CD4-positive, alpha-beta T cell treated with Interleukin-15 for 4 hours (primary cell): Measurements from ENCODE around the gene CEP350.
"Not testable (repeated sequence)": the region's sequence is repeated elsewhere in the genome, so short reads cannot be mapped to it uniquely, and the experiment has no call there.

ENCODE experiments used
- DNase-seq: peaks from one replicate; pipeline ENCODE4 v3.0.0-alpha.2; 2020; ENCODE audit warnings: low spot score

CEP350 gene

DNA sequence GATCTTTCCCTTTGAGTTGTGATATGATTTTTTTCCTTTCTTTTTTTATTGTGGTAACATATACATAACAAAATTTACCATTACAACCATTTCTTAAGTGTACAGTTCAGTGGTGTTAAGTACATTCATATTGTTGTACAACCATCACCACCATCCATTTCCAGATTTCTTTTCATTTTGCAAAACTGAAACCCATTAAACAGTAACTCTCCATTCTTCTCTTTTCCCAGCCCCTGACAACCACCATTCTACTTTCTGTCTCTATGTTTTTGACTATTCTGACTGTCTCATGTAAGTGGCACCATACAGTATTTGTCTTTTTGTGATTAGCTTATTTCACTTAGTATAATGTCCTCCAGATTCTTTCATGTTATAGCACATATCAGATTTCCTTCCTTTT is 30.3 kb downstream of the CEP350 start:
- DNase-seq = no peak

DNA sequence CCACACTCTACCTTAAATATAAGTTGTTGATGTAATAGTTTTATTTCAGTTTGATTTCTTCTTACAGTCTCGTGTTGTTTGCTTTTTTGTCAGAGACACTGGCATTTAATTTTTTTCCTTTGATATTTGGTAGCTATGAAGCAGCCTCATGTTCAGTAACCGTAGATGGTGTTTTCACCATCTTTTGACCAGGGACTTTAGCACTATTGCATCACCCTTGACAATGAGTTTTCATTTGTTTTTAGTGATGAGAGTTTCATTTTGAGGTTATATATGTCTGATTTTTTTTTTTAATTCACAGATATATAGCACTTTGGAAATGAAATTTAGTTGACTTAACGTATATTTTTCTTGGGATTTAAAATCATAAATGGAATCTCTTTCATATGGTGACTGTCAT is 36.2 kb downstream of the CEP350 start:
- DNase-seq = no peak

DNA sequence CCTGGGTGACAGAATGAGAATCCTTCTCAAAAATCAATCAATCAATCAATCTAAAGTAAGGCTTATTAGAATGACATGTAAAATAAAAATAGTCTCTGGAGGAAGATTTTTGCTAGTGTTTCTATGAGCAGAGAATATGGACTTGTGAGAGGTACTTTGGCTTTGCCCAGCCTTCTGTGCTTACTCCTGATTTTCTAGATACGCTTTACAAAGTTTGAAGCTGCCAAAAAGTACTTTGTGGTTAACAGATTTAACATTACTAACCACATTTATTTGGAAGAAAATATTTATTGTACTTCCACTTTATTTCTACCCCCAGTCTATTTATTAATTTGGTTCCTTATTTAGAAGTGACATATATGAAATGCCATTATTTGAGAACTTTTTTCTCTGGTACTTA is 41.0 kb downstream of the CEP350 start:
- DNase-seq = no peak

DNA sequence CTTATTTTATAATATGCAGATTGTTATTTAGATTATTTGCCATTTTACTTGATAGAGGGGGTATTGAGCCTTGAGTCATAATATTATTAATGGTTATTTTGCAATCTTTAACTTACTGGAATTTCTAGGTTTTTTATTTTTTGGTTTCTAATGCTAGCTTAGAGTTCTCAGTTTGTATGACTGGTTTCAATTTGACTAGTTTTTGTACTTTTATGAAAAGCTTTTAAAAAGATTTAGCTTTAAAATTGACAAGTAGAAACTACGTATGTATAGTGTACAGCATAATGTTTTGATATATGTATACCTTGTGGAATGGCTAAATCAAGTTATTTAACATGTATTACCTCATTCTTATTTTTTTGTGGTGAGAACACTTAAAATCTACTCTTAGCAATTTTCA is 41.5 kb downstream of the CEP350 start:
- DNase-seq = no peak

DNA sequence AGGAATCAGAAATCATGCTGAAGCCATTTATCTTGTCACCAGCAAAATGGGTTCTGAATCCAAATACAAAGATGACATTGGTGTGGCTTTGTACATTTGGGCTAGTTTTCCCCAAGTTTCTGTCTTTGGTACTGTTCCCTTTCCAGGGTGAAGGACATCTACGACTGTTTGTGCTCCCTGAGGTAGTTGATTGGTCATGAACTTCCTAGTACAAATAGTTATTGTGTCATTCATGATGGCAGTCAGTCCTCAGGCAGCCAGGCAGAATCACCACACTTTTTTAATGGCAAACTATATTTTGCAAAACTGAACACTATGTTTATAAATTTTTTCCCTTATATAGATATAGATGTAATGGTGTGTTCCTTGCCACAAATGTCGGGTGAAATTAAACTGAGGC is 46.0 kb downstream of the CEP350 start:
- DNase-seq = no peak

DNA sequence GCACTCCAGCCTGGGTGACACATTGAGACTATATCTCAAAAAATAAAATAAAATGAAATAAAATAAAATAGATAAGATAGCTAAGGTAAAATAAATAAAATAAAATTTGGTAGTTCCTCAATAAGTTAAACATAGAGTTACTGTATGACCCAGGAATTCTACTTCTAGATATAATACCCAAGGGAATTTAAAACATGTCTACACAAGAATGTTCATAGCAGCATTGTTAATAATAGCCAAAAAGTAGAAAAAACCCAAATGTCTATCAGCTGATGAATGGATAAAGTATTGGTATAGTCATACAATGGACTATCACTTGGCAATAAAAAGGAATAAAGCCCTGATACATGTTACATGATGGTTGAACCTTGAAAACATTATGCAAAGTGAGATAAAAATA is 47.8 kb downstream of the CEP350 start:
- no peak for DNase-seq

DNA sequence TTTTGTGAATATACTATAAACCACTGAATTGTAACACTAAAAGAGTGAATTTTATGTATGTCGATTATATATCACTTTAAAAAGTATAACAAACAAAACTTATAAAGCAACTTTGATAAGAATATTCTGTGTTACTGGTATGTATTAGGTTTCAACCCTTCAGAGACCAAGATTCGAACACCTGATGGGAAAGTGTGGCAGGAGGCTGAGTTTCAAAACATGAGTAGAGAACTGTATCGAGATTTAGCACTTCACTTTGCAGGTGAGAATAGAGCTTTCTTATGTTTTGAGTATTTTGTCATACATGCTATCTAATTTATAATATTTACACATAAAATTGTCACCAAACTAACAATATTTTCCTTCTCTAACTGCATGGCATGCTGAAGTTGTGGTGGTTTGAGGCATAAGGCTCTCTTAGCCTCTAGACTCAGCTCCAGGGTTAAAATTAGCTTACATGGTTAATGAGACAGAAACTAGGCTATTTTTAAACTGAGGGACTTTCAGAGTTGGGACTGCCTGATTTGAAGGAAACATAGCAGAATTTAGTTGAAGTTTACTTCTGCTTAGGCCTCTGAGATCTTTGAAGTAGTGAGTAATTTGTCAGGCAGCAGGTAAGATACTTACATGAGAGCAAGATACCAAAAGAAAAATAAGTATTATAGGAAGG is 48.6 kb downstream of the CEP350 start:
- no peak for DNase-seq

DNA sequence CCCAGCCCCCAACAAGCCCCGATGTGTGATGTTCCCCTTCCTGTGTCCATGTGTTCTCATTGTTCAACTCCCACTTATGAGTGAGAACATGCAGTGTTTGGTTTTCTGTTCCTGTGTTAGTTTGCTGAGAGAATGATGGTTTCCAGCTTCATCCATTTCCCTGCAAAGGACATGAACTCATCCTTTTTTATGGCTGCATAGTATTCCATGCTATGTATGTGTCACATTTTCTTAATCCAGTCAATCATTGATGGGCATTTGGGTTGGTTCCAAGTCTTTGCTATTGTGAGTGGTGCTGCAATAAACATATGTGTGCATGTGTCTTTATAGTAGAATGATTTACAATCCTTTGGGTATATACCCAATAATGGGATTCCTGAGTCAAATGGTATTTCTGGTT is 52.2 kb downstream of the CEP350 start:
- DNase-seq = not testable (repeated sequence)

DNA sequence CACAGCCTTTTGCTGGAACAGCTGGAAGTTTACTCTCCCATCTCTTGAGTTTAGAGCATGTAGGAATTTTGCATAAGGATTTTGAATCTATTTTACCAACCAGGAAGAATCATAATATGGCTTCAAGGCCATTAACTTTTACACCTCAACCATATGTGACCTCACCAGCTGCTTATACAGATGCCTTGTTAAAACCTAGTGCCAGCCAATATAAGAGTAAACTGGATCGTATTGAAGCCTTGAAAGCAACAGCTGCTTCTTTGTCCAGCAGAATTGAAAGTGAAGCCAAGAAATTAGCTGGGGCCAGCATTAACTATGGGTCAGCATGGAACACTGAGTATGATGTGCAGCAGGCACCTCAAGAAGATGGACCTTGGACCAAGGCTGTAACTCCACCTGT is 65.4 kb downstream of the CEP350 start:
- no peak for DNase-seq

DNA sequence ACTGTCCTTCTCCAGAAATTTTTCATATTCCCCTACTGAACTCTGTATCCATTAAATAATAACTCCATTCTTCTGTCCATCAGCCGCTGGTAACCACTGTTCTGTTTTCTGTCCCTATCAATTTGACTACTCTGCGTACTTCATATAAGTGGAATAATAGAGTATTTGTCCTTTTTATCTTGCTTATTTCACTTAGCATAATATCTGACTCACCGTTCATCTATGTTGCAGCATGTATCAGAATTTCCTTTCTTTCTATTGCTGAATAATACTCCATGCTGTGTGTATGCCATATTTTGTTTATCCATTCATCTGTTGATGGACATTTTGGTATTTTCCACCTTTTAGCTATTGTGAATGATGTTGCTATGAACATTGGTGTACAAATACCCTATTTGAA is 71.9 kb downstream of the CEP350 start:
- no peak for DNase-seq

DNA sequence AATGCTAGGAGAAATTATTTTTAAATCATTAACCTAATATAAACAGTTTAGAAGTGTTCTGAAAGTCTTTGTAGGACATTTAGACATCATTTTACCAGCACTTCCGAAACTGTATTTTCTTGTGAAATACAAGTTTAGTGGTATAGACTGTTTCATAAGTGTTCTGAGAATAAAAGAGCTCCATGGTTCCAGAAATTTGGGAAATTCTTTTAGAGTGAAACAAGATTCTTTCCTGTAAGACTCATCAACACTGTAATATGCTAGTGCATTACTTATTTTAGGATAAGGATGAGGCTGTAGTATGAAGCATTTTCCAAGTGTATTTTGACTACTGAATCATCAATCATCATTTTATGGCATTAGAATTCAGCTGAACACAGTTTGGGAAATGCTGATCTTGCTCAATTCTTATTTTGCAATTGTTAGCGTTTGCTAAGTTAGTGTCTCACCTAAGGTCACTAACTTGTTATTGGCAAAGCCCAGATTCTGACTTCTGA is 73.4 kb downstream of the CEP350 start:
- DNase-seq = no peak

DNA sequence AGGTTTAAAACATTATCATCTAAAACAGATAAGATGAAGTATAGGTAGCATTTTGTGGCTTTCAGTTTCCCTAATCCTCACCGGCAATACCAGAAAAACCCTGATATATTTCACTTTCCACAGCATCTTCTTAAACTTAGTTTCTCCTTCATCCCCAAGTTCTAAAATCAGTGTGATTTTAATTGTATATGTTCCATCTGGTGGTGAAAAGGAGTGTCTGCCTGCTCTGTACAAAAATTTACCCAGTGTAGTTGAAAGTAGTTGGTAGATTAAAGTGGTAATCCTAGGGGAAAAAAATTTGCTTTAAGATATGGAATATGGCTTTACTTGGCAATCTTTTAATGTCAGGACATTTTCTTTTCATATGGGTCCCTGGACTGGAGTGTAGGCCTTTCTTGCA is 74.3 kb downstream of the CEP350 start:
- no peak for DNase-seq

DNA sequence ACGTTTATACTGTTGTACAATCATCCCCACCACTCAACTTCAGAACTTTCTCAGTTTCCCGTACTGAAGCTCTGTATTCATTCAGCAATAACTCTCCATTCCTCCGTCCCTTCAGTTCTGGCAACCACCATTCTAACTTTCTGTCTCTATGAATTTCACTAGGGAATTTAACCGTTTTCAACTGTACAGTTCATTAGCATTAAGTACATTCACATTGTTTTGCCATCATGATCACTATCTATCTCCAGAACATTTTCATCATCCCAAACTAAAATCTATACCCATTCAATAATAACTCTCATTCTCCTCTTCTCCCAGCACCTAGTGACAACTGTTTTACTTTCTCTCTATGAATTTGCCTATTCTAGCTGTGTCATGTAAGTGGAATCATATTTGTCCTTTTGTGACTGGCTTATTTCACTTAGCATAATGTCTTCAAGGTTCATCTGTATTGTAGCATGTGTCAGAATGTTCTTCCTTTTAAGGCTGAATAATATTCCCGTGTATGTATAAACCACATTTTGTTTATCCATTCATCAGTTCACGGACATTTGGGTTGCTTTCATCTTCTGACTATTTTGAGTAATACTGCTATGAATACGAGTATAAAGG is 75.0 kb downstream of the CEP350 start:
- no peak for DNase-seq

DNA sequence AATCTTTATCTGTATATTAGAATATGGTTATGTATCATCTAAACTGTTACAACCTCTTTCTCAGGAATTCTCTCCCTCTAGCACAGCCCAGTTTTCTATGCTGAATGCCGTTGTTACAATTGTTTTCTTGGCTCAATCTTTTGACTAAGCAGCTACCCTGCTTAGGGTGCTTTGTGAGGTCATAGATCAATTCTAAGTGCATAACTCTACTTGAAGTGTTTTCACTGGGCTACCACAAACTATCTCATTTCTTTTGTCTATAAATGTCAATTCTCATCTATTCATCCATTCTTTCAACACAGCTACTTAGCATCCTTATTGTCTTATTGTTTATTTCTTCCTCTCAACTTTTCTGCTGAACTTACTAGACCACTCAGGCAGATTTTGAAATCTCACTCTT is 77.1 kb downstream of the CEP350 start:
- no peak for DNase-seq

DNA sequence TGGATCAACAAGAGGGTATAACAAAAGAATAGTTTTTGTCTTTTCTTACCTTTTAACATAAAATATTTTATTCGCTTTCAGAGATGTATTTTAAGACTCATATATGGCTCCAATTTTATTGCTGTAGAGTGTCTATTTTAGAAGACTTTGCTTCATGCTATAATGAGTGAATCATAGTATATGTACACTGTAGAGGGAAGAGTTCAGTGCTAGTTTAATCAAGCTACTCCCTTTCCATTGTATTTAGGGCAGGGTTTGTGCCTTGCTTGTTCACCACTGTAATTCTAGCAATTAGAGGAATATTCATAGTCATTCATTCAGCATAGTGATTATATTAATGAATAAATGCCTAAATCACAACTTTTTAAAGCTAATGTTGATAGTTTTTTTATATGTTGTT is 78.8 kb downstream of the CEP350 start:
- DNase-seq = no peak

DNA sequence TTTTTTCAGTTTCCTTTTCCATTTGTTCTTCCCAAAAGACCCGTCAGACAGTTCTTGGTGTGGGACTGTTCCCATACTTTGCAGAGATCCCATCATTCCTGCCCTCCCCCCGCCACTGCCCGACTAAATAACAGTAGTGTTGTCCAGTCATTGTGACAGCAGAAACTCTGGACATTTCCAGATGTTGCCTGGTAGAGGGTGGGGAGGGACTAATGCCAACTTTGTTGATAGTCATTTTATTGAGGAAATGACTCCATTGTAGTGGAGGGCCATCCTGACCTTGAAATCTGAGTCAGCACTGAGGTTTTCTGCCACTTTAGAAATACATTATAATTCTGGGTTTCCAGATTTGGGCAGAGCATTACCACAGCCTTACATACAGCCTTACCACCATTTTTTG is 85.4 kb downstream of the CEP350 start:
- no peak for DNase-seq

DNA sequence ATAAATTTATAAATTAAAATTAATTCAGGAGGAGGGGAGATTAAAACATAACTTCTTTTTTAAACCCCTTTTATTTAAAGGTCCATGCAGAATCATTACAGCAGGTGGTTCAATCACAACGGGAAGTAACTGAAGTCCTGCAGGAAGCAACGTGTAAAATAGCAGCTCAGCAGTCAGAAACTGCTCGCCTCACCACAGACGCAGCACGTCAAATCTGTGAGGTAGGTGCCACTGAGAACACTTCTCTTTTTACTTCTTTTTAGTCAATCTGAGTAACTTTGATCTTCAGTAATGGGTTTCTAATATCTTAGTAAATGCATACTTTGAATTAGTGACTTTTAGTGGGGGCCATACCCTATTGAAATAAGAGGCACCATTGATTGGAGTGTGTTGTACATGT is 87.0 kb downstream of the CEP350 start:
- no peak for DNase-seq

DNA sequence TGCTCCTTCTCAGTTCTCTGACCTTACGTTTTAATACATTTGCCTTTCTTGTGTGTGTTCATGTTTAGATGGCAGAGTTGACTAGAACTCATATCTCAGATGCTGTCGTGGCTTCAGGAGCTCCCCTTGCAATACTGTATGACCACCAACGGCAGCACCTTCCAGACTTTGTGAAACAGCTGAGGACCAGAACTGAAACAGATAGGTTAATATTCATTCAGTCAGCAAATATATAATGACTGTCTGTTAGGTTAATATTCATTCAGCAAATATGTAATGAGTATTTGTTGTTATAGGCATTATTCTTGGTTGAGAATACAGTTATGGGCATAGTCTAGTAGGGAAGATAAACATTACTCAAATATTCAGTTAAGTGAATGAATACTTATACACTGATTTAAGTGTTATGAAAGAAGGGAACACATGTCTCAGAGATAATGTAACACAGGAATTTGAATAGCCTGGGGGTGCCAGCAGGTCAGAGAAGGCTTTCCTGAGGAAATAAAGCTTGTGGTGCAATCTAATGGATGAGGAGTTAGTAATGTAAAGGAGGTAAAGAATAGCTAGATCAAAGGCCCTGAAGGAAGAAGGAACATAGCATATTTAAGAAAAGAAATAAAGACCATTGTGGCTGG is 88.5 kb downstream of the CEP350 start:
- DNase-seq = no peak

DNA sequence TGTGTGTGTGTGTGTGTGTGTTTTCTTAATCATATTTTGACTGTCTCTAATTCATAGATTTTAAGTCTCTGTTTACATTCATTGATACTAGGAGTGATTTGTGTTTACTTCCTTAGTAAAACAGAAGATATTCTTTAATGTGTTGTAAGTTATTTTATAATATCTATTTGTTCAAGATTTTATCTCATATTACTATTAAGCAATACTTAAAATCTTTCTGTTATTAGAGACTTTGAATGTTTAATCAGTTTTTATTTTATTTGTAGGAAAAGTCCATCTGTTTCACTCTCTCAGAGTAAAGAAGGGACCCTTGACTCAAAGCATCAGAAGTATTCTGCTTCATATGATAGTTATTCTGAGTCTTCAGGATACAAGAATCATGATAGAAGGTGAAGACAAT is 89.2 kb downstream of the CEP350 start:
- DNase-seq = no peak

DNA sequence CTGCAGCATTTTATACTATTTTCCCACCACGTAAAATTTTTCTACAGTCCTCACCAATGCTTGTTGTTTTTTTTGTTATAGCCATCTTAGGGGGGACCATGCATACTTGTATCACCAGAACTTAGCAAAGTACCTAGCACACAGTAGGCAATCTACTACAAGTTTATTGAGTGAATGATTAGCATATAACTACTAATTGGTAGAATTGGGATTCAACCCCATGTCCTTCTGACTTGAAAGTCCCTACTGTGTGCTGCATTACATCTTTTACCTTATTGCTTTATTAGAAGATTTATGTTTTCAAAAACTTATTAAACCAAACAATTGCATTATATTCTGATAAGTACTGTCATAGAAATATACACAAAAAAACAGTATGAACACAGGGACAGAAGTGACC is 92.1 kb downstream of the CEP350 start:
- DNase-seq = no peak

DNA sequence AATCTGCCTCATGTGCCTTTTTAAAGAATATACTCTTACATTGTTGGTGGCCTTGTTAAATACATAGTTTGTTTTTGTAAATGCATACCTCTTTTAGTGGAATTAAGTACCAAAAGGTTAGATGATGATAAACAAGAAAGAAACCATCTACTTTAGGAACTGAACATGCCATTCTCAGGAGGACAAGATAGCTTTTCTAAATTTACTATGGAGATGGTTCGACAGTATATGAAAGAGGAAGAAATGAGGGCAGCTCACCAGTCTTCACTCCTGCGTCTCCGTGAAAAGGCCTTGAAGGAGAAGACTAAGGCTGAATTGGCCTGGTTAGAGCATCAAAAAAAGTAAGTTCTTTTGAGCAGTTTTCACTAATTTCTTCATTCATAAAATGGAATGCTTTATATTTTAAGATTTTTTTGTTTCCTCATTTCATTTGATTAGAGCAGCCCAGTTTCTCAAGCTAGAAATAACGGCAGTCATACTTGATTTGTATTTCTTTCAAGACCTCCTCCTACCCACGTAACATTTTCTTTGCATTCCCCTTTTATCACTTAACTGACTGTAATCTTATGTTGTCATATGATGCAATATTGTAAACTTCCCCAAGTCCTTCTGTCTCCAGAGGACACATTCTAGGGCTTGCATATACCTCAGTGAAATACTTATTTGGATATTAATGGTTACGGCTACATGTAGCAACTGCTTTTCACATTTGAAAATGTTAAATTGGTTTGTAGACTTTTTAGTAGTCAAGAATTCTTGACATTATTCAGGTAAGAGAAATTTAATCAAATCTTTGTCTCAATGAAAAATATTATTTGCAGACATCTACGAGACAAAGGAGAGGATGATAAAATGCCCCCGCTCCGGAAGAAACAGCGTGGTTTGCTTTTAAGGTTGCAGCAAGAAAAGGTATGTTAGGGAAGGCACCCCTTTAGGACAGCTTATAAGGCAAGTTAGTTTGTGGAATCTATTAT is 99.3 kb downstream of the CEP350 start:
- DNase-seq = no peak

DNA sequence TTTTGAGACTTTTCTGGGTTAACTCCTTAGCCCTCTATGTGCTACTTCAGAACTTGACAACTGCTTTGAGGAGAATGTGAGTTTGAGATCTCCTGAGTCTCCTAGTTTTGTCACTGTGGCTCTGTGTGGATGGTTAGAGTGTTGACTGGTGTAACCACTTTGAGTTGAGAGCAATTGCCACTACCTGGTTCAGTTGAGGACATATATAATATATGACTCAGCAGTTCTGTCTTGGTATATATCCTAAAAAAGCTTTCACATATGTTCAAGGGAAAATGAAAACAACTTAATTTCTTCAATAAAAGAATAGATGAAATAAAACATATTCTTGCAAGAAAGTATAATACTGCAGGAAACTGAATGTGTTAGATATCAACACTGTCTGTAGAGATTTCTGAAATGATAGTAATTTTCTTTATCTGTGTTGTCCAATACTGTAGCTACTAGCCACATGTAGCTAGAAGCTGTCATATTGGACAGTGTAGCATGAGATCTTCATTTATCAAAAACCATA is 103.3 kb downstream of the CEP350 start:
- no peak for DNase-seq
